H1 (cell line): ENCODE data around the gene YIPF3. TPM values are rescaled to one million over a fixed set of nuclear protein-coding genes. Genes with fewer than 3 reads are reported as not detected.

Experiments used
- CTCF ChIA-PET: fragments of 300-600 bp; sonication (Branson Sonifier 250); formaldehyde crosslinking; loops from one replicate; lab custom pipeline; 2021; ENCODE audit not compliant: partially characterized antibody; lab: Charles Lee
- POLR2A ChIA-PET: fragments of 300-600 bp; sonication (Branson Sonifier 250); formaldehyde crosslinking; loops from one replicate; lab custom pipeline; 2021; ENCODE audit warnings: inconsistent platforms; ENCODE audit not compliant: partially characterized antibody; lab: Charles Lee
- DNase-seq, 2 experiments: peaks; one replicate each; pipeline versions ENCODE4 v3.0.0 to v3.0.0-alpha.2; 2010 to 2022; ENCODE audit warnings: low spot score in 2 of 2, low read depth in 1 of 2, mixed read lengths in 1 of 2
- FAIRE-seq: peaks from 2 replicates; lab custom pipeline; 2011; peaks lifted over from hg19 to GRCh38; lab: Jason Lieb, UNC
- H2AFZ ChIP-seq: 2 replicates; pipeline ENCODE4 v1.8.1; 2012; ENCODE audit warnings: low read length, inconsistent platforms
- H2AK5ac ChIP-seq: 2 replicates; pipeline ENCODE4 v1.6.1; 2013; ENCODE audit warnings: low read depth, low read length
- H2BK120ac ChIP-seq: replicated peaks from 2 replicates; pipeline ENCODE3; 2013; ENCODE audit warnings: low read depth, low read length, inconsistent platforms
- H2BK12ac ChIP-seq: 2 replicates; pipeline ENCODE4 v1.6.1; 2013; ENCODE audit warnings: low read depth, low read length
- H2BK15ac ChIP-seq: 2 replicates; pipeline ENCODE4 v1.6.1; 2013; ENCODE audit warnings: low read length
- H2BK20ac ChIP-seq: 2 replicates; pipeline ENCODE4 v1.6.1; 2013; ENCODE audit warnings: low read length
- H2BK5ac ChIP-seq: 2 replicates; pipeline ENCODE4 v1.6.1; 2013; ENCODE audit warnings: low read depth, low read length
- H3K14ac ChIP-seq: 2 replicates; pipeline ENCODE4 v1.6.1; 2013; ENCODE audit warnings: inconsistent platforms; ENCODE audit not compliant: insufficient read length
- H3K18ac ChIP-seq: 2 replicates; pipeline ENCODE4 v1.6.1; 2013; ENCODE audit warnings: low read length; ENCODE audit errors: extremely low read depth
- H3K23ac ChIP-seq: 2 replicates; pipeline ENCODE4 v1.6.1; 2013; ENCODE audit warnings: inconsistent platforms; ENCODE audit not compliant: insufficient read length
- H3K23me2 ChIP-seq: 2 replicates; pipeline ENCODE4 v1.6.1; 2013; ENCODE audit warnings: low read depth, low read length
- H3K27ac ChIP-seq: 2 replicates; pipeline ENCODE4 v1.6.1; 2011; ENCODE audit warnings: low read depth, low read length, inconsistent platforms
- H3K27me3 ChIP-seq, 4 experiments: replicated peaks in 1 of 4; 1 replicate in 1 of 4; 2 replicates in 3 of 4; pipeline versions ENCODE4 v1.6.1 to v1.8.1; 2011 to 2013; ENCODE audit warnings: low read length in 3 of 4, mild to moderate bottlenecking in 3 of 4, inconsistent platforms in 2 of 4, mixed read lengths in 2 of 4, moderate library complexity in 1 of 4; ENCODE audit not compliant: control insufficient read depth in 3 of 4, insufficient read depth in 3 of 4; ENCODE audit errors: extremely low read depth in 1 of 4
- H3K36me3 ChIP-seq, 4 experiments: 2 replicates each; pipeline versions ENCODE4 v1.6.1 to v1.8.1; 2011 to 2013; ENCODE audit warnings: mild to moderate bottlenecking in 4 of 4, low read length in 3 of 4, moderate library complexity in 2 of 4, control low read depth in 1 of 4, inconsistent platforms in 1 of 4; ENCODE audit not compliant: insufficient read depth in 4 of 4, control insufficient read depth in 2 of 4
- H3K4ac ChIP-seq: replicated peaks from 2 replicates; pipeline ENCODE3; 2013; ENCODE audit warnings: low read length, low read depth, mixed read lengths, inconsistent platforms; ENCODE audit not compliant: insufficient read length
- H3K4me1 ChIP-seq, 4 experiments: replicated peaks in 1 of 4; 1 replicate in 1 of 4; 2 replicates in 3 of 4; pipeline versions ENCODE4 v1.6.1 to v1.8.1; 2011 to 2013; ENCODE audit warnings: low read length in 3 of 4, inconsistent platforms in 2 of 4, mixed read lengths in 1 of 4; ENCODE audit not compliant: insufficient read depth in 4 of 4, control insufficient read depth in 3 of 4
- H3K4me2 ChIP-seq, 2 experiments: 2 replicates each; pipeline versions ENCODE4 v1.6.1 to v1.8.1; 2011 to 2013; ENCODE audit warnings: low read depth in 2 of 2, low read length in 2 of 2, control low read depth in 1 of 2, inconsistent platforms in 1 of 2, mild to moderate bottlenecking in 1 of 2; ENCODE audit not compliant: insufficient read depth in 1 of 2
- H3K4me3 ChIP-seq, 4 experiments: fragments of 200-600, 300-600 bp in 1 of 4; sonication (generic), shearing (Covaris generic), sonication (Bioruptor Twin) in 1 of 4; 2 replicates each; pipeline versions ENCODE4 v1.5.1 to v1.8.1; 2011 to 2016; ENCODE audit warnings: low read length in 4 of 4, low read depth in 3 of 4, control low read depth in 2 of 4, inconsistent platforms in 2 of 4, mild to moderate bottlenecking in 2 of 4, mixed read lengths in 1 of 4, moderate library complexity in 1 of 4; ENCODE audit not compliant: insufficient read depth in 2 of 4; ENCODE audit errors: extremely low read depth in 1 of 4
- H3K56ac ChIP-seq: replicated peaks from 2 replicates; pipeline ENCODE3; 2013; ENCODE audit warnings: low read depth, mild to moderate bottlenecking, mixed read lengths, low read length, inconsistent platforms; ENCODE audit not compliant: insufficient read length
- H3K79me1 ChIP-seq: 2 replicates; pipeline ENCODE4 v1.6.1; 2013; ENCODE audit warnings: low read depth, low read length, control low read depth
- H3K79me2 ChIP-seq, 2 experiments: 2 replicates each; pipeline versions ENCODE4 v1.6.1 to v1.8.1; 2012 to 2013; ENCODE audit warnings: low read length in 2 of 2, mild to moderate bottlenecking in 2 of 2, inconsistent platforms in 1 of 2; ENCODE audit not compliant: insufficient read depth in 2 of 2, control insufficient read depth in 1 of 2
- H3K9ac ChIP-seq, 4 experiments: replicated peaks in 1 of 4; 1 replicate in 1 of 4; 2 replicates in 3 of 4; pipeline versions ENCODE4 v1.6.1 to v1.8.1; 2011 to 2013; ENCODE audit warnings: low read depth in 3 of 4, low read length in 3 of 4, control low read depth in 2 of 4, mild to moderate bottlenecking in 2 of 4, moderate library complexity in 2 of 4, inconsistent platforms in 1 of 4; ENCODE audit errors: extremely low read depth in 1 of 4
- H3K9me3 ChIP-seq, 2 experiments: 2 replicates each; pipeline versions ENCODE4 v1.6.1 to v1.8.1; 2012 to 2013; ENCODE audit warnings: mild to moderate bottlenecking in 2 of 2, moderate library complexity in 2 of 2, control low read depth in 1 of 2, inconsistent platforms in 1 of 2, low read depth in 1 of 2, low read length in 1 of 2, mixed read lengths in 1 of 2; ENCODE audit not compliant: insufficient read depth in 2 of 2
- H4K20me1 ChIP-seq, 2 experiments: replicated peaks in 1 of 2; 2 replicates each; pipeline versions ENCODE3 to v1.8.1; 2011 to 2013; ENCODE audit warnings: inconsistent platforms in 2 of 2, low read length in 2 of 2, mild to moderate bottlenecking in 1 of 2; ENCODE audit not compliant: insufficient read depth in 2 of 2, control insufficient read depth in 1 of 2
- H4K5ac ChIP-seq: 2 replicates; pipeline ENCODE4 v1.6.1; 2013; ENCODE audit warnings: low read length, low read depth, mixed read lengths, inconsistent platforms; ENCODE audit not compliant: insufficient read length
- H4K8ac ChIP-seq: 2 replicates; pipeline ENCODE4 v1.8.0; 2013; ENCODE audit warnings: mild to moderate bottlenecking, moderate library complexity, low read length, inconsistent platforms; ENCODE audit not compliant: insufficient read depth; ENCODE audit errors: extremely low read depth
- H4K91ac ChIP-seq: replicated peaks from 2 replicates; pipeline ENCODE3; 2013; ENCODE audit warnings: low read length, mixed read lengths, inconsistent platforms; ENCODE audit not compliant: insufficient read length
- CTBP2 ChIP-seq: IDR thresholded peaks from 2 replicates; pipeline ENCODE4 v1.7.0; 2011; ENCODE audit warnings: borderline replicate concordance, mild to moderate bottlenecking, moderate library complexity, mixed read lengths, low read length; ENCODE audit not compliant: insufficient read depth, insufficient read length
- RBBP5 ChIP-seq: IDR thresholded peaks from 2 replicates; pipeline ENCODE4 v1.7.1; 2012; ENCODE audit warnings: low read depth, mild to moderate bottlenecking, inconsistent platforms, low read length, moderate library complexity, borderline replicate concordance
- SAP30 ChIP-seq: fragments of 300-600 bp; sonication (generic); IDR thresholded peaks from 2 replicates; pipeline ENCODE4 v1.7.1; 2012; ENCODE audit warnings: low read length, moderate library complexity, mild to moderate bottlenecking, inconsistent platforms; ENCODE audit not compliant: insufficient read depth, insufficient replicate concordance
- WGBS, 2 experiments: shearing (Covaris generic) in 1 of 2; methylation state at CpG; one replicate each; pipeline versions ENCODE4 v1.1.6 to v1.1.7; 2013 to 2015; ENCODE audit warnings: low lambda C conversion rate in 2 of 2, mixed read lengths in 2 of 2, inconsistent platforms in 1 of 2, low coverage in 1 of 2, missing lambda C conversion rate in 1 of 2; ENCODE audit not compliant: insufficient replicate concordance in 2 of 2, insufficient coverage in 1 of 2, insufficient read length in 1 of 2; ENCODE audit errors: extremely low coverage in 1 of 2, missing lambda C conversion rate in 1 of 2; 5-methylcytosine and 5-hydroxymethylcytosine counted together
- polyA plus RNA-seq, 7 experiments: library from polyadenylated mRNA; depleted of rRNA in 3 of 7; stranded (reverse) in 5 of 7; unstranded in 2 of 7; fragments of >200 nt in 5 of 7; fragments of 200-250 nt in 2 of 7; gene quantifications; 1 replicate in 5 of 7; 2 replicates in 1 of 7; 4 replicates in 1 of 7; pipeline versions ENCODE4 v1.2.1 to v1.2.3, GENCODE V29; 2011 to 2013; ENCODE audit warnings: missing spikeins in 2 of 7, mixed read lengths in 2 of 7
- total RNA-seq: library from RNA; stranded (reverse); fragmentation: NEBNext Ultra II Directional; extraction: Animal tissue kit (Norgen Biotek cat#: 25700); gene quantifications from 2 replicates; pipeline ENCODE4 v1.2.1, GENCODE V29; 2021

Gene YIPF3
- total and polyA plus RNA-seq, 2 of the 8 experiments (the other 6 are each of a cell fraction or from before 2014, with no cell fraction given) = 77.2 to 225 TPM

DNA sequence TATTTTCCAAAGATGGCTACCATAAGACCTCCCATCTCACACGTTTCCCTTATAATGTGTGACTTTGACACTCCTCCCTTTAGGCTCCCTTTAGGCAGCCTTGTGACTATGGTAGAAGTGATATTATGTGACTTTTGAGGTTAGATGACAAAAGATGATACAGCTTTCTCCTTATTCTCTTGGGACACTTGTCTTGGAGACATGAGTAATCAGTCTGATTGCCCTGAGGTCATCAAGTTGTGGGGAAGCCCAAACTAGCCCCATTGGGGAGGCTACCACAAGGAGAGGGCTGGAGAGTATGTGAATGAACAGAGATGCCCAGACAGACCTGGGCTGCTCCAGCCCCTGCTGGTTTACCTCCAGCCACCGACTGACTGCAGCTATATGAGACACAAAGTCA is 50.8 kb downstream of the YIPF3 start:
- FAIRE-seq (no peak), DNase-seq (no peak)
- no peak overlapping the region for H3K18ac ChIP-seq
- 72% methylated on average over 2 of the region's 2 CpGs; no CpG with 5 or more reads in 1 of the 2 experiments for WGBS, 2 experiments
- H3K23me2 ChIP-seq = peaks cover 3% of the 10 kb centered on the region; the same call in 1 of the 2 replicates
- no peak overlapping the region for H2BK120ac ChIP-seq
- H3K4ac ChIP-seq = no peak overlapping the region
- POLR2A ChIA-PET = interaction anchor here (0.9 to 1.9 kb wide), 2 partner anchors 10 to 12 kb away, joined by 3 to 10 read pairs; partner anchors contain the start of genes DLK2 and TJAP1
- H3K4me1 ChIP-seq = peaks cover 0 to 8% (median 5%) of the 10 kb centered on the region in 4 experiments; a peak in 4 of 7 replicates
- no peak overlapping the region for H2AK5ac ChIP-seq
- no peaks in the 10 kb centered on the region for H3K36me3 ChIP-seq
- no peak overlapping the region for H3K56ac ChIP-seq
- no peak overlapping the region for H3K14ac ChIP-seq
- H2BK12ac ChIP-seq = no peak overlapping the region
- H3K9me3 ChIP-seq = no peaks in the 10 kb centered on the region
- H3K79me2 ChIP-seq = no peaks in the 10 kb centered on the region
- H4K91ac ChIP-seq = no peak overlapping the region
- no peak overlapping the region for H3K4me3 ChIP-seq
- H3K4me2 ChIP-seq = no peak overlapping the region
- no peak overlapping the region for H2BK20ac ChIP-seq
- no peak overlapping the region for H4K8ac ChIP-seq
- no peak overlapping the region for H3K9ac ChIP-seq
- H4K20me1 ChIP-seq = no peaks in the 10 kb centered on the region
- no peaks in the 10 kb centered on the region for H3K79me1 ChIP-seq
- CTCF ChIA-PET = interaction anchor here (0.8 to 21.2 kb wide), 3 partner anchors 9 to 29 kb away, joined by 6 to 495 read pairs (median 7); partner anchors contain the start of gene LRRC73
- H3K27ac ChIP-seq = no peak overlapping the region
- H4K5ac ChIP-seq = no peak overlapping the region
- H3K23ac ChIP-seq = no peak overlapping the region
- no peak overlapping the region for H2AFZ ChIP-seq
- no peak overlapping the region for H2BK5ac ChIP-seq
- H3K27me3 ChIP-seq = no peaks in the 10 kb centered on the region; a peak in 1 of 7 replicates
- no peak overlapping the region for H2BK15ac ChIP-seq
- no peak for TF ChIP-seq CTBP2
- no peak for TF ChIP-seq RBBP5
- no peak for TF ChIP-seq SAP30
